Measurements from ENCODE around the gene P3H4. TPM values are rescaled to one million over a fixed set of nuclear protein-coding genes. Genes with fewer than 3 reads are reported as not detected.

Gene P3H4
- total RNA-seq, 1 experiment from 2014 or later = 24.0 TPM

GRCh38 chr17:41779954-41780353 is 31.8 kb downstream of the P3H4 start:
- Histone ChIP-seq H3K27ac (ENCODE audit: insufficient read length, low read depth, low read length) (no peak overlapping the region), H3K27me3 (ENCODE audit: insufficient read depth, low read length) (no peaks in the 10 kb centered on the region), H3K4me1 (ENCODE audit: insufficient read depth, low read length) (peaks cover 2% of the 10 kb centered on the region; the same call in 1 of the 2 replicates), H3K14ac (ENCODE audit: insufficient read depth, low read length) (no peak overlapping the region), H3K79me2 (ENCODE audit: insufficient read depth, low read length) (no peaks in the 10 kb centered on the region; the same call in 1 of the 2 replicates), H3K56ac (ENCODE audit: insufficient read length, low read depth, low read length) (no peak overlapping the region), H3K79me1 (ENCODE audit: insufficient read depth, low read depth, low read length, poor library complexity, severe bottlenecking) (no peaks in the 10 kb centered on the region), H3T11ph (ENCODE audit: low read length) (no peak overlapping the region), H3K4ac (ENCODE audit: low read depth, low read length) (no peak overlapping the region), H4K8ac (replicated peaks; ENCODE audit: insufficient read length, low read depth, low read length) (no peak overlapping the region), H3K23ac (ENCODE audit: insufficient read length, low read depth, low read length) (no peak overlapping the region), H2BK12ac (ENCODE audit: insufficient read length, low read depth, low read length) (no peak overlapping the region), H2BK20ac (ENCODE audit: low read depth, low read length, poor library complexity, severe bottlenecking) (no peak overlapping the region), H3K9me3 (ENCODE audit: control insufficient read depth, low read depth, low read length) (no peaks in the 10 kb centered on the region), H2AFZ (ENCODE audit: low read length) (no peak overlapping the region), H2BK15ac (ENCODE audit: low read depth, low read length) (no peak overlapping the region), H4K5ac (ENCODE audit: insufficient read length, low read depth, low read length) (no peak overlapping the region), H3K4me2 (ENCODE audit: insufficient read depth, insufficient read length, low read length) (no peak overlapping the region), H2BK5ac (ENCODE audit: insufficient read length, low read length) (no peak overlapping the region), H2AK5ac (ENCODE audit: insufficient read length, low read length) (no peak overlapping the region), H3K18ac (ENCODE audit: insufficient read length, low read depth, low read length) (no peak overlapping the region), H3K9ac (ENCODE audit: extremely low read depth, insufficient read length, low read length) (no peak overlapping the region), H3K23me2 (ENCODE audit: insufficient read length, low read depth, low read length, poor library complexity, severe bottlenecking) (peaks cover 3% of the 10 kb centered on the region), H4K20me1 (ENCODE audit: control insufficient read depth, insufficient read depth, insufficient read length) (no peaks in the 10 kb centered on the region), H2BK120ac (ENCODE audit: low read depth, low read length, poor library complexity, severe bottlenecking) (no peak overlapping the region), H4K91ac (ENCODE audit: insufficient read length, low read depth, low read length) (no peak overlapping the region)
- Mint-ChIP-seq H3K36me3 (ENCODE audit: insufficient read depth in 1 of 3, low read depth in 3 of 3) (peaks cover 8 to 22% (median 21%) of the 10 kb centered on the region in 3 experiments), H3K27me3 (ENCODE audit: low read depth) (no peaks in the 10 kb centered on the region), H3K4me3 (no peak overlapping the region), H3K27ac (no peak overlapping the region), H3K9me3 (no peaks in the 10 kb centered on the region; a peak in 1 of 5 replicates), H3K4me1 (peaks cover 52 to 65% of the 10 kb centered on the region in 2 experiments)
- no peak for DNase-seq
- whole genome bisulfite sequencing (ENCODE audit: extremely low coverage, insufficient read length, low lambda C conversion rate) = no CpG with 5 or more reads among the region's 1 CpG
- TF ChIP-seq CTCF (conservative IDR thresholded peaks at IDR 0.05) = no peak

Data from H9 (cell line).